GM08714 (cell line): ENCODE data around the gene CDK6.
A peak's percentile ranks its signal among the peaks of the same experiment; 100 is the strongest.

ENCODE experiments used
- H3K4me3 ChIP-seq: fragments of 200-500 bp; sonication (Bioruptor generic); 2 replicates; pipeline ENCODE4 v1.5.1; 2014; ENCODE audit warnings: mild to moderate bottlenecking, low read length, inconsistent platforms
- ZNF274 ChIP-seq: IDR thresholded peaks from 2 replicates; pipeline ENCODE4 v1.6.1; 2012; ENCODE audit warnings: mild to moderate bottlenecking, low read depth, low read length

The CDK6 gene

GRCh38 chr7:92665926-92666325 lies 170.4 kb downstream of the CDK6 start:
- no peak for TF ChIP-seq ZNF274
- H3K4me3 ChIP-seq: no peak overlapping the region

- no peak for TF ChIP-seq ZNF274
- no peak overlapping the region for H3K4me3 ChIP-seq
Observed at GRCh38 chr7:92661651-92662050, 174.7 kb downstream of the CDK6 start.

DNA sequence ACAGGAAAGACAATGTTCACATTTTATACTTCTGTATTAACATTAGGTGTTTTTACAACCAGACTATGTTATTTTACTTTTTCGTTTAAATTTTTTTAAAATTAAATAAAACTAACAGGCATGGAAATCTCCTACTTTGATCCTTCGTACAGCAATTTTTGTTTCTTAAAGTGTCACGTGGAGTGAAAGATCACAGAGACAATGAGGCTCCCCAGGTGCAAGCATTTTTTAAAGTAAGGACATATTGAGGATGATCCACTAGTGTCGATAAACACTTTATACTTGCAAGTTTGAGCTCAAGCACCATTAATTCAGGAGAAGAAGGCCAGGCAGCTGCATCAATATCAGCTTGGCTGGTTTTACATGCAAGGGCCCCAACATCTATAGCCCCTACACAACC lies 177.7 kb downstream of the CDK6 start:
- H3K4me3 ChIP-seq: no peak overlapping the region
- no peak for TF ChIP-seq ZNF274

- no peak for TF ChIP-seq ZNF274
- H3K4me3 ChIP-seq: no peak overlapping the region
Observed at GRCh38 chr7:92657391-92657790, 179.0 kb downstream of the CDK6 start.

- TF ChIP-seq ZNF274: no peak
Observed at GRCh38 chr7:92656121-92656520, 180.3 kb downstream of the CDK6 start.

GRCh38 chr7:92655346-92655884 lies 181.0 kb downstream of the CDK6 start:
- no peak for TF ChIP-seq ZNF274
- H3K4me3 ChIP-seq: no peak overlapping the region

More at GRCh38 chr7:92656121-92656520, 180.3 kb downstream of the CDK6 start:
- no peak overlapping the region for H3K4me3 ChIP-seq

- H3K4me3 ChIP-seq: no peak overlapping the region
- TF ChIP-seq ZNF274: no peak
Observed at GRCh38 chr7:92653136-92653535, 183.2 kb downstream of the CDK6 start.

- no peak for TF ChIP-seq ZNF274
- H3K4me3 ChIP-seq: no peak overlapping the region
Observed at GRCh38 chr7:92652536-92652935, 183.8 kb downstream of the CDK6 start.

DNA sequence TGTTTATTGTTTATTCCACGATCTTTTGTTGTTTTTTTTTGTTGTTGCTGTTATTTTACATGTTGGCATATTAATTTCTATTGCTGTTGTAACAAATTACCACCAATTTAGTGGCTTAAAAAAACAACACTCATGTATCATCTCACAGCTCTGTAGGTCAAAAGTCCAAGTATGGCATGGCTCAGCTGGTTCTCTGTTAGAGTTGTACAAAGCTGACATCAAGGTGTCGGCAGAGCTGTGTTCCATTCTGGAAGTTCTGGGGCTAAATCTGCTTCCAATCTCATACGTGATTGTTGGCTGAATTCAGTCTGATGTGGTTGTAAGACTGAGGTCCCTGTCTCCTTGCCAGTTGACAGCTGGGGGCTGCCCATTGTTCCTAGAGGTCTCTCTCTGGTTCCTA lies 186.0 kb downstream of the CDK6 start:
- TF ChIP-seq ZNF274: no peak
- no peak overlapping the region for H3K4me3 ChIP-seq

- peak overlapping the region; percentile 14; the same call in 1 of the 2 replicates for H3K4me3 ChIP-seq
- TF ChIP-seq ZNF274: no peak
Observed at GRCh38 chr7:92648067-92648466, 188.3 kb downstream of the CDK6 start.

DNA sequence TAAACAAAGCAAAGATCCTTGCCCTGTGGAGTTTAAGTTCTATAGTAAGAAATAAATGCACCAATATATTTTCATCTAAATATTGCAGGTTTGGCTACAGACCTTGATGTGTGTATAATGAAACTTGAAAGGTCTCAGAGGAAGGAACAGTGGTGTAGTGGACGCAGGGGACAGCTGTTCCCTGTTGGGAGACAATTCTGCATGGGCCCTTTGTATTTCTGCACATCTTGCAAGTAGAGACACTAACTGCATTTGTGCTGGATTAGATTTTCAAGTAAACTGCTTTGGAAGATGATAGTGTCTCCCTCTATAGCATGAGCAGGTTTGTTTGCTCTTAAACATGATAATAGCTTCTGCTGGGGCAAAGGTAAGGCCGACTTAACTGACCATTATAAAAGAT lies 188.7 kb downstream of the CDK6 start:
- peak overlapping the region; percentile 14; the same call in 1 of the 2 replicates for H3K4me3 ChIP-seq
- no peak for TF ChIP-seq ZNF274

- no peak for TF ChIP-seq ZNF274
Observed at GRCh38 chr7:92647011-92647625, 189.3 kb downstream of the CDK6 start.

DNA sequence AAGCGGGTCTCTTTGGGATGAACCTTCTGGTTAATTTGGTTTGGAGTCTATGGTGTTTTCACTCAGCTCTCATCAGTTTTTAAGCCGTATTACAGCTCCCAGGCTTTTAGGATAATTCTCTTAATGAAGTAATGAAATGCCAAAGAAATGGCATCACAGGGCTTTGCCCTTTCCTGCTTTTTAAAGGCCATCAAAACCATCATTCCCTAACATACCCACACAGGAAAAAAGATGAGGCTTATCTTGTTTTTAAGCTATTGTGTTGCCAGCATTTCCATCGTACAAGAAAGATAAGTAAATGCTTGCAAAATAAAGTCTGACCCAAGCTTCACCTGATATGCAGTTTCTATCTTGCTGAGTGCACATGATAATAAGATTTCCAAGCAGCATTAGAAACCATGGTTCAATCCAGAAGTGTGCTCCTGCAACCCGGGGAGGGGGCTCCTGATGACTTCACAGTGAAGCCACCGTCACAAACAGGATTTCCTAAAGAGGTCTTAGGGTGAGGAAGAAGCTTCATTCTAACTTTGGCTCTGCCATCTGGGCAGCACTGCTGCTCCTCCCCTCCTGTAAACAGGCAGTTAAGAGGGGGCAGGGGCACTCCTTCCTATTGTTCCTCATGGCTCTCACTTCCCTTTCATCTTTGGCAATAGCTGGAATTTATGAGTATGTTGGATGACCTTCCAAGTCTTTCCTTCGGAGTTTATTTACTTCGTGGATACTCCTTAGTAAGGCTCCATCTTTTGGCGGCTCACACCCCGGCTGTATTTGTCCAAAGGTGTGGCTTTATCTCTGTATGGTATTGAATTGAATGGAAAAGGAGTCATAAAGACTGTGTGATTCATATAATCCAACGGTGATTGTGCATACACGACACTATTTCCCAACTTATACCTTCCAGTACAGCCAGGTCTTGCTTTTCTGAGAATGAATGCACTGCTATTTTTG lies 191.0 kb downstream of the CDK6 start:
- TF ChIP-seq ZNF274: no peak

More at GRCh38 chr7:92647011-92647625, 189.3 kb downstream of the CDK6 start:
- H3K4me3 ChIP-seq: peak overlapping the region; percentile 58; the same call in 1 of the 2 replicates

DNA sequence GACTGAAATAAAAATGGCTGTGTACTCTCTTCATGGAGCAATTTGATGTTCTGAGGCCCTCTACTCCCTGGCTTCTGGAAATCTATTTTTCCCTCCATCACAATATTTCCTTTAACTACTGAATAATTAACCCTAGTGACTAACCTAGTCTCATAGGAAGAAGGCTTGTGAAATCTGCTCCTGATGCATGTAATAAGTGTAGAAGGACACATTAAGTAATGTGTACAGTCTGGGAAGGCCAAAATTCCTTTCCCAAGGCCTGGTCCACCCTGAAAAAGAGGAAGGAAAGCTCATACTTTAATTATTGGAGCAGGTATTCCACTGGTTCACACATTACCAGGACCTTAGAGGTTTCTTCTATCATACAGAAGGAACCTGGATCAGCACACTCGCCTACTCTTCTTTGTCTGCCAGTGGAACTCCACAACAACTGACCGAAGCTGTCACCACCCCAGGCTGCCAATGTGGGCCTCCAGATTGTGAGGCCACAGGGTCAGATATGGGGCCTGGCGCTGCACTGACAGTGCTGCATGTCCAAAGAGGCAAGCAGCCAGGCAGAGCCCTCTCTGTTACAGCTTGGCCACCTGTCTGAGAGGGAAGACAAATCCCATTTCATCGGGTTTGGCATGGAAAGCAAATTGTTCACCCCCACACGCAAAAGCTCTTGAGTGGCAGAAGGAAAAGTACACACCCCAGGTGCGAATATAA lies 191.8 kb downstream of the CDK6 start:
- no peak overlapping the region for H3K4me3 ChIP-seq
- no peak for TF ChIP-seq ZNF274

More for the DNA sequence above, 191.0 kb downstream of the CDK6 start:
- H3K4me3 ChIP-seq: no peak overlapping the region; the same call in 1 of the 2 replicates
